Measurements from ENCODE around the gene RIPPLY3. TPM values are rescaled to one million over a fixed set of nuclear protein-coding genes. Genes with fewer than 3 reads are reported as not detected.

RIPPLY3 gene
- total RNA-seq, 1 experiment from 2014 or later = not detected

DNA sequence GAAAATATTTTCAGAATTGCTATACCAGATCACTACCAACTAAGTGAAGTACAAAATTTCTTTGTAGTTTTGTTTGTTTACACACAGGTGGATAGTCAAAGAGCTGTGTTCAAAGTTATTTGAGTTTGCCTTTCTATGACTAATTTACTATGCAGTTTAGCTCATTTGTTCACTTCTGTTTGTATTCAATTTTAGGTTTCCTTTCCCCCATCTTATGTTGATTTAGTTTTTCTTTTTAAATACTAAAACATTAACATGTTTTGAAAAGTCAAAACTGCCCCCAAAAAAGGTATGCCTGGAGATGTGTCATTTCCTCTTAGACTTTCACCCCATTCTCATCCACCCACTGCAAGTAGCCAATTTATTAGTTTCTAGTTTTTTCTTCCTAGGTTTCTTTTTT is 18.7 kb upstream of the RIPPLY3 start:
- H3K9ac ChIP-seq (ENCODE audit: low read length) = no peak overlapping the region
- intact Hi-C loops (cut with micrococcal nuclease) = no loop called here
- H3K27ac ChIP-seq (ENCODE audit: low read depth, low read length) = no peak overlapping the region
- no peak overlapping the region for H3K4me2 ChIP-seq (ENCODE audit: low read length)
- H3K4me3 ChIP-seq (replicated peaks in 1 of 2; ENCODE audit: low read depth in 1 of 2, low read length in 2 of 2) = no peak overlapping the region
- ChIA-PET POLR2A (no interaction called here), CTCF (interaction anchor here (0.7 to 1.4 kb wide), 3 partner anchors 11 to 22 kb away, joined by 3 to 8 read pairs (median 5); no protein-coding TSS in a partner anchor), RAD21 (ENCODE audit: low non-redundant PET in 1 of 2, low total read pairs in 2 of 2, uncharacterized antibody in 2 of 2, unreplicated experiment in 2 of 2) (no interaction called here)
- ATAC-seq (no peak), DNase-seq (ENCODE audit: low read depth, low spot score) (no peak)
- no peaks in the 10 kb centered on the region for H3K79me2 ChIP-seq (ENCODE audit: insufficient read depth, low read length)
- H2AFZ ChIP-seq (ENCODE audit: low read depth, low read length, poor library complexity, severe bottlenecking) = no peak overlapping the region
- peaks cover 11 to 25% of the 10 kb centered on the region in 2 experiments for H3K4me1 ChIP-seq (ENCODE audit: control insufficient read depth in 1 of 2, insufficient read depth in 2 of 2, low read length in 2 of 2)
- H4K20me1 ChIP-seq (ENCODE audit: insufficient read depth) = no peaks in the 10 kb centered on the region
- no peaks in the 10 kb centered on the region for H3K27me3 ChIP-seq (ENCODE audit: insufficient read depth, low read length)
- no peaks in the 10 kb centered on the region for H3K36me3 ChIP-seq (ENCODE audit: control insufficient read depth in 1 of 2, insufficient read depth in 2 of 2, low read length in 2 of 2)
- no peaks in the 10 kb centered on the region for H3K9me2 ChIP-seq (ENCODE audit: insufficient read depth)
- BruUV-seq (replicated peaks) = no TSS peak
- H3K9me3 ChIP-seq (ENCODE audit: control insufficient read depth in 1 of 2, insufficient read depth in 1 of 2, low read depth in 1 of 2, low read length in 2 of 2) = no peaks in the 10 kb centered on the region
- no peak for TF ChIP-seq EZH2 (IDR thresholded peaks at IDR 0.05)
- TF ChIP-seq TCF7L2 (IDR thresholded peaks at IDR 0.05; ENCODE audit: borderline replicate concordance, extremely low read depth, insufficient read depth, insufficient read length) = no peak
- no peak for TF ChIP-seq YY1 (IDR thresholded peaks at IDR 0.05; ENCODE audit: extremely low read depth, insufficient replicate concordance, low read depth, low read length)
- TF ChIP-seq POLR2A (IDR thresholded peaks at IDR 0.05; ENCODE audit: borderline replicate concordance, extremely low read depth, insufficient read depth, insufficient read length) = no peak
- TF ChIP-seq FOSL1 (IDR thresholded peaks at IDR 0.05; ENCODE audit: low read depth) = no peak
- no peak for TF ChIP-seq RAD21 (IDR thresholded peaks at IDR 0.05; ENCODE audit: low read depth)
- TF ChIP-seq SIN3A (IDR thresholded peaks at IDR 0.05; ENCODE audit: low read depth) = no peak
- TF ChIP-seq POLR2AphosphoS5 (IDR thresholded peaks at IDR 0.05; ENCODE audit: low read depth, low read length) = no peak
- no peak for TF ChIP-seq SRF (IDR thresholded peaks at IDR 0.05; ENCODE audit: low read depth)
- no peak for TF ChIP-seq CEBPB (IDR thresholded peaks at IDR 0.05; ENCODE audit: low read depth)
- no peak for TF ChIP-seq JUND (IDR thresholded peaks at IDR 0.05)
- TF ChIP-seq, protein P1, sequence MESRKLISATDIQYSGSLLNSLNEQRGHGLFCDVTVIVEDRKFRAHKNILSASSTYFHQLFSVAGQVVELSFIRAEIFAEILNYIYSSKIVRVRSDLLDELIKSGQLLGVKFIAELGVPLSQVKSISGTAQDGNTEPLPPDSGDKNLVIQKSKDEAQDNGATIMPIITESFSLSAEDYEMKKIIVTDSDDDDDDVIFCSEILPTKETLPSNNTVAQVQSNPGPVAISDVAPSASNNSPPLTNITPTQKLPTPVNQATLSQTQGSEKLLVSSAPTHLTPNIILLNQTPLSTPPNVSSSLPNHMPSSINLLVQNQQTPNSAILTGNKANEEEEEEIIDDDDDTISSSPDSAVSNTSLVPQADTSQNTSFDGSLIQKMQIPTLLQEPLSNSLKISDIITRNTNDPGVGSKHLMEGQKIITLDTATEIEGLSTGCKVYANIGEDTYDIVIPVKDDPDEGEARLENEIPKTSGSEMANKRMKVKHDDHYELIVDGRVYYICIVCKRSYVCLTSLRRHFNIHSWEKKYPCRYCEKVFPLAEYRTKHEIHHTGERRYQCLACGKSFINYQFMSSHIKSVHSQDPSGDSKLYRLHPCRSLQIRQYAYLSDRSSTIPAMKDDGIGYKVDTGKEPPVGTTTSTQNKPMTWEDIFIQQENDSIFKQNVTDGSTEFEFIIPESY (IDR thresholded peaks at IDR 0.05; ENCODE audit: extremely low read depth, insufficient replicate concordance, low read length) = no peak
- TF ChIP-seq EZH2phosphoT487 (IDR thresholded peaks at IDR 0.05; ENCODE audit: borderline replicate concordance) = no peak
- no peak for TF ChIP-seq SP1 (IDR thresholded peaks at IDR 0.05; ENCODE audit: low read depth)
- TF ChIP-seq, protein P2, sequence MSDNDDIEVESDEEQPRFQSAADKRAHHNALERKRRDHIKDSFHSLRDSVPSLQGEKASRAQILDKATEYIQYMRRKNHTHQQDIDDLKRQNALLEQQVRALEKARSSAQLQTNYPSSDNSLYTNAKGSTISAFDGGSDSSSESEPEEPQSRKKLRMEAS (IDR thresholded peaks at IDR 0.05) = no peak
- no peak for TF ChIP-seq CBX3 (IDR thresholded peaks at IDR 0.05; ENCODE audit: low read depth)
- TF ChIP-seq, protein P3, sequence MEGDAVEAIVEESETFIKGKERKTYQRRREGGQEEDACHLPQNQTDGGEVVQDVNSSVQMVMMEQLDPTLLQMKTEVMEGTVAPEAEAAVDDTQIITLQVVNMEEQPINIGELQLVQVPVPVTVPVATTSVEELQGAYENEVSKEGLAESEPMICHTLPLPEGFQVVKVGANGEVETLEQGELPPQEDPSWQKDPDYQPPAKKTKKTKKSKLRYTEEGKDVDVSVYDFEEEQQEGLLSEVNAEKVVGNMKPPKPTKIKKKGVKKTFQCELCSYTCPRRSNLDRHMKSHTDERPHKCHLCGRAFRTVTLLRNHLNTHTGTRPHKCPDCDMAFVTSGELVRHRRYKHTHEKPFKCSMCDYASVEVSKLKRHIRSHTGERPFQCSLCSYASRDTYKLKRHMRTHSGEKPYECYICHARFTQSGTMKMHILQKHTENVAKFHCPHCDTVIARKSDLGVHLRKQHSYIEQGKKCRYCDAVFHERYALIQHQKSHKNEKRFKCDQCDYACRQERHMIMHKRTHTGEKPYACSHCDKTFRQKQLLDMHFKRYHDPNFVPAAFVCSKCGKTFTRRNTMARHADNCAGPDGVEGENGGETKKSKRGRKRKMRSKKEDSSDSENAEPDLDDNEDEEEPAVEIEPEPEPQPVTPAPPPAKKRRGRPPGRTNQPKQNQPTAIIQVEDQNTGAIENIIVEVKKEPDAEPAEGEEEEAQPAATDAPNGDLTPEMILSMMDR (IDR thresholded peaks at IDR 0.05 in 2 of 3, conservative IDR thresholded peaks at IDR 0.05 in 1 of 3; ENCODE audit: borderline replicate concordance in 1 of 3, insufficient read depth in 1 of 3, low read depth in 2 of 3, low read length in 2 of 3) = no peak
- no peak for TF ChIP-seq ZNF274 (IDR thresholded peaks at IDR 0.05; ENCODE audit: low read depth, low read length)
- TF ChIP-seq, protein P4, sequence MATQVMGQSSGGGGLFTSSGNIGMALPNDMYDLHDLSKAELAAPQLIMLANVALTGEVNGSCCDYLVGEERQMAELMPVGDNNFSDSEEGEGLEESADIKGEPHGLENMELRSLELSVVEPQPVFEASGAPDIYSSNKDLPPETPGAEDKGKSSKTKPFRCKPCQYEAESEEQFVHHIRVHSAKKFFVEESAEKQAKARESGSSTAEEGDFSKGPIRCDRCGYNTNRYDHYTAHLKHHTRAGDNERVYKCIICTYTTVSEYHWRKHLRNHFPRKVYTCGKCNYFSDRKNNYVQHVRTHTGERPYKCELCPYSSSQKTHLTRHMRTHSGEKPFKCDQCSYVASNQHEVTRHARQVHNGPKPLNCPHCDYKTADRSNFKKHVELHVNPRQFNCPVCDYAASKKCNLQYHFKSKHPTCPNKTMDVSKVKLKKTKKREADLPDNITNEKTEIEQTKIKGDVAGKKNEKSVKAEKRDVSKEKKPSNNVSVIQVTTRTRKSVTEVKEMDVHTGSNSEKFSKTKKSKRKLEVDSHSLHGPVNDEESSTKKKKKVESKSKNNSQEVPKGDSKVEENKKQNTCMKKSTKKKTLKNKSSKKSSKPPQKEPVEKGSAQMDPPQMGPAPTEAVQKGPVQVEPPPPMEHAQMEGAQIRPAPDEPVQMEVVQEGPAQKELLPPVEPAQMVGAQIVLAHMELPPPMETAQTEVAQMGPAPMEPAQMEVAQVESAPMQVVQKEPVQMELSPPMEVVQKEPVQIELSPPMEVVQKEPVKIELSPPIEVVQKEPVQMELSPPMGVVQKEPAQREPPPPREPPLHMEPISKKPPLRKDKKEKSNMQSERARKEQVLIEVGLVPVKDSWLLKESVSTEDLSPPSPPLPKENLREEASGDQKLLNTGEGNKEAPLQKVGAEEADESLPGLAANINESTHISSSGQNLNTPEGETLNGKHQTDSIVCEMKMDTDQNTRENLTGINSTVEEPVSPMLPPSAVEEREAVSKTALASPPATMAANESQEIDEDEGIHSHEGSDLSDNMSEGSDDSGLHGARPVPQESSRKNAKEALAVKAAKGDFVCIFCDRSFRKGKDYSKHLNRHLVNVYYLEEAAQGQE (IDR thresholded peaks at IDR 0.05; ENCODE audit: low read depth) = no peak
- no peak for TF ChIP-seq ELF1 (IDR thresholded peaks at IDR 0.05; ENCODE audit: borderline replicate concordance, low read depth)

Data from HCT116 (cell line).